Nucleus accumbens (tissue), 56 donors: ENCODE data around the gene OBSL1.

Experiments
- DNase-seq, 56 donors: peaks; one replicate each; lab custom pipeline; 2025; lab: John Stamatoyannopoulos, UW

The OBSL1 gene

GRCh38 chr2:219571311-219572236, at the start of gene OBSL1:
Gene OBSL1 (minus strand): TSS chr2:219571539. CDS start chr2:219571232, 307 bp downstream.
- DNase-seq, result peak in 37 of 56 donors; percentile 6 to 68 (median 33)

GRCh38 chr2:219620546-219620945, 49.2 kb upstream of the OBSL1 start:
- no peak for DNase-seq

- no peak for DNase-seq
These were observed 47.9 kb upstream of the OBSL1 start for GRCh38 chr2:219619235-219619634.

GRCh38 chr2:219618733-219619122, 47.4 kb upstream of the OBSL1 start:
- DNase-seq, result no peak

- no peak for DNase-seq
These were observed 45.2 kb upstream of the OBSL1 start for GRCh38 chr2:219616550-219616949.

GRCh38 chr2:219615894-219616293, 44.6 kb upstream of the OBSL1 start:
- no peak for DNase-seq

GRCh38 chr2:219615036-219615435, 43.7 kb upstream of the OBSL1 start:
- DNase-seq, result no peak

GRCh38 chr2:219614076-219614860, 42.9 kb upstream of the OBSL1 start:
- no peak for DNase-seq

GRCh38 chr2:219613461-219614070, 42.2 kb upstream of the OBSL1 start:
- DNase-seq, result no peak

GRCh38 chr2:219612577-219613286, 41.4 kb upstream of the OBSL1 start:
- DNase-seq, result no peak

GRCh38 chr2:219611866-219612576, 40.7 kb upstream of the OBSL1 start:
- no peak for DNase-seq

GRCh38 chr2:219611306-219611705, 40.0 kb upstream of the OBSL1 start:
- DNase-seq, result no peak

GRCh38 chr2:219609149-219609750, 37.9 kb upstream of the OBSL1 start:
- DNase-seq, result no peak

- DNase-seq, result no peak
These were observed 37.1 kb upstream of the OBSL1 start for GRCh38 chr2:219608399-219608964.

GRCh38 chr2:219607931-219608330, 36.6 kb upstream of the OBSL1 start:
- no peak for DNase-seq

- no peak for DNase-seq
These were observed 34.2 kb upstream of the OBSL1 start for GRCh38 chr2:219605607-219605954.

GRCh38 chr2:219603771-219604170, 32.4 kb upstream of the OBSL1 start:
- DNase-seq, result peak in 1 of 56 donors; percentile 2

GRCh38 chr2:219598308-219599078, 27.2 kb upstream of the OBSL1 start:
- no peak for DNase-seq
